Measurements from ENCODE around the gene VASH2. TPM values are rescaled to one million over a fixed set of nuclear protein-coding genes. Genes with fewer than 3 reads are reported as not detected.
"Not testable (repeated sequence)": the region's sequence is repeated elsewhere in the genome, so short reads cannot be mapped to it uniquely, and the experiment has no call there.

The VASH2 gene
- total RNA-seq, 2 experiments from 2014 or later = 0.34 to 0.53 TPM

DNA sequence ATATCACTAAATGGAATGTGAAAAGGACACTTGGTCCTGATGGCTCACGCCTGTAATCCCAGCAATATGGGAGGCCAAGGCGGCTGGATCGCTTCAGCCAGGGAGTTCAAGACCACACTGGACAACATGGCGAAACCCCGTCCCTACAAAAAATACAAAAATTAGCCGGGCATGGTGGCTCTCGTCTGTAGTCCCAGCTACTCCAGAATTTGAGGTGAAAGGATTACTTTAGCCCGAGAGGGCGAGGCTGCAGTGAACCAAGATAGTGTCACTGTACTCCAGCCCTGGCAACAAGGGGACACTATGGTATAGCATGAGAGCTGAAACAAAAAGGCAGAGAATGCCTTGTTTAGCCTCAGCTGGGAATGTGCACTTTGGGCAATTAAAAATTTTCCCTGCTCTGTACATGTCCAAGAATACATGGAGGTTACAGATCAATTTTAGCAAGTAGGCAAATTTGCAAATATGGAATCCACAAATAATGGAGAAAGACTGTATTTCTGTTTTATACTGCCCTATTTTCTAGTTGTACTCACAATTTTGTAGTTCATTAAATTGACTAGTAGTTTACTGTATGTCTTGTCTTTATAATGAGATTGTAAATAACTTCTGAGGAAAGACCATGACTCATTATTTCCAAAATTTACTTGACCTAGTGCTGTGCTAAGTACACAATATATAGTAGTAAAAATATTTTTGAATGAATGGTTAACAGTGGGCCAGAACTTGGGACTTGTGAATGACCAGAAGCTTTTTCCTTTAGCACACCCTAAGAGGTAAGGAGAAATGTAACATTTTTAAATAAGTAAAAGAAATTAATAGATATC lies 67.3 kb downstream of the VASH2 start:
- no peaks in the 10 kb centered on the region for H3K9me3 Mint-ChIP-seq (ENCODE audit: low read depth)
- intact Hi-C loops (cut with DNase I, micrococcal nuclease) = no loop called here
- DNase-seq (no peak), ATAC-seq (no peak)
- H3K36me3 Mint-ChIP-seq (ENCODE audit: low read depth) = peaks cover 10% of the 10 kb centered on the region
- no peak overlapping the region for H3K27ac Mint-ChIP-seq
- no peaks in the 10 kb centered on the region for H3K27me3 Mint-ChIP-seq
- H3K4me3 Mint-ChIP-seq = no peak overlapping the region
- ChIA-PET POLR2A (interaction anchor here (0.6 kb wide), 1 partner anchor 296 kb away, joined by 3 read pairs; no protein-coding TSS in a partner anchor), CTCF (no interaction called here)
- H3K4me1 Mint-ChIP-seq = peaks cover 17% of the 10 kb centered on the region

DNA sequence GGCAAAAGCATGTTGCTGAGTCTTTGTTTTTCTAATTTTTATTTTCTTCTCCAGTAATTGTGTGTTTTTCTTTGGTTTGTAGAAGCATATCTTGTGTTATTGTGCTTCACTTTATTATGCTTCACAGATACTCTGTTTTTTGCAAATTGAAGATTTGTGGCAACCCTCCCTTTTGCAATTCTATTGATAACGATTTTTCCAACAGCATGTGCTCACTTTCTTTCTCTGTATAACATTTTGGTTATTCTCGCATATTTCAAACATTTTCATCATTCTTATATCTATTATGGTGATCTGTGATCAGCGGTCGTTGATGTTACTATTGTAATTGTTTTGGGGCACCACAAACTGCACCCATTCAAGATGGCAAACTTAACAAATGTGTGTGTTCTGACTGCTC lies 69.1 kb downstream of the VASH2 start:
- intact Hi-C loops (cut with DNase I, micrococcal nuclease) = no loop called here
- no peak overlapping the region for H3K4me3 Mint-ChIP-seq
- DNase-seq = no peak
- peaks cover 3% of the 10 kb centered on the region for H3K4me1 Mint-ChIP-seq
- no peaks in the 10 kb centered on the region for H3K9me3 Mint-ChIP-seq (ENCODE audit: low read depth)
- ATAC-seq = no peak
- ChIA-PET POLR2A (no interaction called here), CTCF (no interaction called here)
- no peaks in the 10 kb centered on the region for H3K36me3 Mint-ChIP-seq (ENCODE audit: low read depth)
- peaks cover 4% of the 10 kb centered on the region for H3K27me3 Mint-ChIP-seq
- H3K27ac Mint-ChIP-seq = no peak overlapping the region

DNA sequence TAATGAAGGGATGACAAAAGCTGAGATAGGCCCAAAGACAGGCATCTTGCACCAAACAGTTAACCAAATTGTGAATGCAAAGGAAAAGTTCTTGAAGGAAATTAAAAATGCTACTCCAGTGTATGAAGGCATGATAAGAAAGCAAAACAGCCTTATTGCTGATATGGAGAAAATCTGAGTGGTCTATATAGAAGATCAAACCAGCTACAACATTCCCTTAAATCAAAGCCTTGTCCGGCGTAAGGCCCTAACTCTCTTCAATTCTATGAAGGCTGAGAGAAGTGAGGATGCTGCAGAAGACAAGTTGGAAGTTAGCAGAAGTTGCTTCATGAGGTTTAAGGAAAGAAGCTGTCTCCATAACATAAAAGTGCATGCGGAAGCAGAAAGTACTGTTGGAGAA lies 69.7 kb downstream of the VASH2 start:
- intact Hi-C loops (cut with DNase I, micrococcal nuclease) = no loop called here
- CTCF ChIA-PET = interaction anchor here (0.6 to 1.8 kb wide), 5 partner anchors 13 to 48 kb away, joined by 3 to 5 read pairs (median 4); partner anchors contain the start of gene RPS6KC1

DNA sequence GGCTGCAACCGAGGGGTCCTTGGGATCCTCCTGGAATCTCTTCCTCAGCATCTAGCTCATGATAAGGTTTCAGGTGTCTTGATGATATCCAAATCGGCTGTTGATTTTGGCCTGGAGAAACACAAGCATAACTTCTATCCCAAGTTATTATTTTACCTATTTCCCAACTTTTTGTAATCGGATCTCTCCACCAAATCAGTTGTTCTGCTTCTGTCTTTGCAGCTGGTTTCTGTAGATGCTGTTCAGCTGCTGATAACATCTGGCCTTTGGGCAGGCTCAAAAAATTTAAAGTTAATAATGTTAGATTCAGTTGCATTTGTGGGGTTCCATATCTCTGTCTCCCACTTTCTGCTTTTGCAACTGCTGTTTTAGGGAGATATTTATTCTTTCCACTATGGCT lies 76.7 kb downstream of the VASH2 start:
- intact Hi-C loops (cut with DNase I, micrococcal nuclease); POLR2A ChIA-PET; ATAC-seq; H3K4me3 Mint-ChIP-seq; DNase-seq; H3K36me3 Mint-ChIP-seq (ENCODE audit: low read depth); H3K4me1 Mint-ChIP-seq; H3K9me3 Mint-ChIP-seq (ENCODE audit: low read depth); H3K27ac Mint-ChIP-seq: not testable (repeated sequence)
- H3K27me3 Mint-ChIP-seq = peaks cover 33% of the 10 kb centered on the region
- CTCF ChIA-PET = interaction anchor here (1.7 kb wide), 1 partner anchor 9 kb away, joined by 4 read pairs; no protein-coding TSS in a partner anchor

More for the DNA sequence above, 69.7 kb downstream of the VASH2 start:
- ATAC-seq = no peak
- Mint-ChIP-seq H3K9me3 (ENCODE audit: low read depth) (no peaks in the 10 kb centered on the region), H3K36me3 (ENCODE audit: low read depth) (no peaks in the 10 kb centered on the region), H3K27me3 (peaks cover 5% of the 10 kb centered on the region), H3K4me3 (no peak overlapping the region), H3K4me1 (peaks cover 3% of the 10 kb centered on the region), H3K27ac (no peak overlapping the region)
- no peak for DNase-seq
- POLR2A ChIA-PET = no interaction called here

DNA sequence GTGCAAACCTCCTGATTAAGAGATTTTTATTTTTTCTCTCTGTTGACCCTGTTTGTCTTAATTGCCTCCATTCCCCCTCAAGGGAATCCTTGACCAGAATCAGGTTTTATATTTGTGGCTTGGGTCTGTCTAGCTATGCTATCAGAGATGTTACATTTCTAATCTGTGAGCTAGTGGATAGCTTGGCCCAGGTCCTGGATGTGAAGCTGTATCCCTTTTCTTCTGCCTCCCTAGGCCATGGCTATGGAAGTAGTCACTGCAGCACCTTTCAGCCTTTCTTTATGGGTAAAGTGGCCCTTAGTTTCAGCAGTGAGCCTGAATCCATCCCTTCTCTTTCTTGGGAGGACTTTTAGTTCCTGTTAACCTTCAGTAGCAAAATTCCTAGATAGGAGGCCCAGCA lies 82.3 kb downstream of the VASH2 start:
- Mint-ChIP-seq H3K9me3 (ENCODE audit: low read depth) (no peaks in the 10 kb centered on the region), H3K4me1 (no peaks in the 10 kb centered on the region), H3K27me3 (peaks cover 43% of the 10 kb centered on the region), H3K36me3 (ENCODE audit: low read depth) (no peaks in the 10 kb centered on the region), H3K4me3 (no peak overlapping the region), H3K27ac (no peak overlapping the region)
- DNase-seq (no peak), ATAC-seq (no peak)
- ChIA-PET CTCF (interaction anchor here (0.5 to 1.5 kb wide), 5 partner anchors 12 to 1267 kb away, joined by 3 to 4 read pairs (median 3); no protein-coding TSS in a partner anchor), POLR2A (no interaction called here)
- intact Hi-C loops (cut with DNase I, micrococcal nuclease) = no loop called here

DNA sequence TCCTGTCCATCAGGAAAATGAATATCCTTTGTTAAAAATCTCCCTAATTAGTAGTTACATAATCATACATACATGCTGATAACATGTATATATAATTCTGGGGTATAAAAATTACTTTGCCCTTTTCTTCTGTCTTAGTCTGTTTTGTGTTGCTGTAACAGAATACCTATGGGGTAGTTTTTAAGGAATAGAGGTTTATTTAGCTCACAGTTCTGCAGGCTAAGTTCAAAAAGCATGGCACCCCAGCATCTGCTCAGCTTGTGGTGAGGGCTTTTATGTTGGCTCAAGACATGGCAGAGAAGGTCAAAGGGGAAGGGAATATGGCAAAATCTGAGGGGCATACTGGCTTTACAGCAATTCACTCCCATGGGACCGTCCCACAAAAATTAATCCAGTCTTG lies 84.4 kb downstream of the VASH2 start:
- no peaks in the 10 kb centered on the region for H3K4me1 Mint-ChIP-seq
- ATAC-seq (no peak), DNase-seq (no peak)
- H3K36me3 Mint-ChIP-seq (ENCODE audit: low read depth) = no peaks in the 10 kb centered on the region
- intact Hi-C loops (cut with DNase I, micrococcal nuclease) = no loop called here
- CTCF ChIA-PET = no interaction called here
- POLR2A ChIA-PET = no interaction called here
- H3K9me3 Mint-ChIP-seq (ENCODE audit: low read depth) = no peaks in the 10 kb centered on the region
- H3K27me3 Mint-ChIP-seq = peaks cover 40% of the 10 kb centered on the region
- H3K4me3 Mint-ChIP-seq = no peak overlapping the region
- no peak overlapping the region for H3K27ac Mint-ChIP-seq

DNA sequence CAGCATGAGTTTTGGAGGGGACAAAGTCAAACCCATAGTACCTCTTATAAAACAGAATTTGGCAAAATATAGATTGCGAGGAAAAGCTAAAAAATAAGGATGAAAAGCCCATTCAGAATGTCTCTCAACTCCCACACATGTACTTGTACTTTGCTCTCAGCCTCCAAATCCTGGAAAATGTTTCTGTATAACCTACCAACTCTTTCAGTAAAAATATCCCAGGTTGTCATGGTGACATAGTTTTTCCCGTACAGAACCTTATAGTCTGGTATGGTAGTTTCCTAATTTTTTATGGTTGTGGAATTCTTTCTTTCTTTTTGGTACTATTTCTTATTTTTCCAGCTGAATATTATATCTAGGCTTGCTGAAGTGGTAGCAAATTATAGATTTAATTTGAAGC lies 85.2 kb downstream of the VASH2 start:
- Mint-ChIP-seq H3K9me3 (ENCODE audit: low read depth) (no peaks in the 10 kb centered on the region), H3K4me1 (no peaks in the 10 kb centered on the region), H3K4me3 (no peak overlapping the region), H3K27ac (no peak overlapping the region), H3K27me3 (peaks cover 33% of the 10 kb centered on the region), H3K36me3 (ENCODE audit: low read depth) (no peaks in the 10 kb centered on the region)
- ATAC-seq (no peak), DNase-seq (no peak)
- POLR2A ChIA-PET = no interaction called here
- intact Hi-C loops (cut with DNase I, micrococcal nuclease) = no loop called here
- CTCF ChIA-PET = interaction anchor here (1.6 kb wide), 1 partner anchor 9 kb away, joined by 4 read pairs; no protein-coding TSS in a partner anchor

Other genes with a start within 250 kb of the VASH2 start
- gene NSL1, start 158.8 kb upstream of the VASH2 start, total RNA-seq = 10 to 100 TPM; 39.2 to 40.9 TPM
- 10 to 100 TPM; 13.8 to 15.2 TPM for gene TATDN3, start 158.6 kb upstream of the VASH2 start, total RNA-seq
- gene SPATA45, start 102.9 kb upstream of the VASH2 start, total RNA-seq = not detected
- 10 to 100 TPM; 13.5 to 13.9 TPM for gene FLVCR1, start 92.3 kb upstream of the VASH2 start, total RNA-seq
- gene ANGEL2, start 65.3 kb downstream of the VASH2 start, total RNA-seq = 10 to 100 TPM; 41.3 to 51.5 TPM
- 1 to 10 TPM; 4.9 to 5.7 TPM for gene RPS6KC1, start 100.7 kb downstream of the VASH2 start, total RNA-seq